Caco-2 (cell line): ENCODE data around the gene AKAP6. TPM values are rescaled to one million over a fixed set of nuclear protein-coding genes. Genes with fewer than 3 reads are reported as not detected.

ENCODE experiments used
- BruUV-seq: library from RNA; stranded (reverse); fragments of 400-500 nt; replicated peaks from 2 replicates; lab custom pipeline; 2021; lab: Mats Ljungman, UMichigan
- CTCF ChIA-PET: fragments of 300-600 bp; sonication (Branson Sonifier 250); formaldehyde crosslinking; loops from one replicate; lab custom pipeline; 2022; ENCODE audit warnings: antibody characterized with exemption; lab: Charles Lee
- POLR2A ChIA-PET: fragments of 300-600 bp; sonication (Branson Sonifier 250); formaldehyde crosslinking; loops from one replicate; lab custom pipeline; 2022; ENCODE audit warnings: antibody characterized with exemption; lab: Charles Lee
- DNase-seq, 2 experiments: peaks; one replicate each; pipeline versions ENCODE4 v3.0.0 to v3.0.0-alpha.2; 2020 to 2022
- H3K27me3 ChIP-seq: replicated peaks from 2 replicates; pipeline ENCODE4 v1.6.0; 2011; ENCODE audit warnings: low read length; ENCODE audit not compliant: control insufficient read depth, insufficient read depth
- H3K36me3 ChIP-seq: 2 replicates; pipeline ENCODE4 v1.5.1; 2011; ENCODE audit warnings: low read length; ENCODE audit not compliant: control insufficient read depth, insufficient read depth
- H3K4me1 ChIP-seq: fragments of 250-450 bp; sonication (Bioruptor Pico); 2 replicates; pipeline ENCODE4 v1.5.1; 2020; ENCODE audit warnings: mild to moderate bottlenecking
- H3K4me3 ChIP-seq: 2 replicates; pipeline ENCODE4 v1.5.1; 2011; ENCODE audit warnings: low read depth, mild to moderate bottlenecking, control low read depth, low read length
- H3K9me3 ChIP-seq: fragments of 250-450 bp; sonication (Bioruptor Pico); 2 replicates; pipeline ENCODE4 v1.5.1; 2020; ENCODE audit warnings: mild to moderate bottlenecking, moderate library complexity
- H3K27ac Mint-ChIP-seq: one replicate; pipeline ENCODE4 v1.8.0; 2022; ENCODE audit warnings: mixed read lengths; ENCODE audit not compliant: unreplicated experiment
- H3K27me3 Mint-ChIP-seq: one replicate; pipeline ENCODE4 v1.8.0; 2022; ENCODE audit warnings: mixed read lengths; ENCODE audit not compliant: insufficient read depth, unreplicated experiment
- H3K36me3 Mint-ChIP-seq: one replicate; pipeline ENCODE4 v1.8.0; 2022; ENCODE audit warnings: mild to moderate bottlenecking, mixed read lengths; ENCODE audit not compliant: insufficient read depth, unreplicated experiment
- H3K4me1 Mint-ChIP-seq: one replicate; pipeline ENCODE4 v1.8.0; 2022; ENCODE audit warnings: low read depth, mixed read lengths; ENCODE audit not compliant: unreplicated experiment
- H3K4me3 Mint-ChIP-seq: one replicate; pipeline ENCODE4 v1.8.0; 2022; ENCODE audit warnings: mild to moderate bottlenecking, moderate library complexity, mixed read lengths; ENCODE audit not compliant: unreplicated experiment
- H3K9me3 Mint-ChIP-seq: one replicate; pipeline ENCODE4 v1.8.0; 2022; ENCODE audit warnings: mixed read lengths; ENCODE audit not compliant: unreplicated experiment
- intact Hi-C: fragments of 100-400 bp; cut with micrococcal nuclease; formaldehyde crosslinking; loops from one replicate; pipeline ENCODE4 v1.10.0; 2022; ENCODE audit not compliant: unreplicated experiment
- total RNA-seq: library from RNA; stranded (reverse); gene quantifications from 2 replicates; pipeline ENCODE4 v1.2.3, GENCODE V29; 2022
- TF ChIP-seq, protein P1 (sequence below), 2 experiments: fragments of 200-600 bp in 1 of 2; IDR thresholded peaks; 1 replicate in 1 of 2; 2 replicates in 1 of 2; pipeline versions ENCODE4 v1.5.1 to v1.8.0; 2011 to 2022; ENCODE audit warnings: antibody characterized with exemption in 1 of 2, control low read depth in 1 of 2, inconsistent platforms in 1 of 2, low read depth in 1 of 2, low read length in 1 of 2, mild to moderate bottlenecking in 1 of 2, moderate library complexity in 1 of 2; ENCODE audit not compliant: insufficient read depth in 1 of 2, severe bottlenecking in 1 of 2, unreplicated experiment in 1 of 2

The AKAP6 gene
- total RNA-seq, 1 experiment from 2014 or later: 3.0 TPM

DNA sequence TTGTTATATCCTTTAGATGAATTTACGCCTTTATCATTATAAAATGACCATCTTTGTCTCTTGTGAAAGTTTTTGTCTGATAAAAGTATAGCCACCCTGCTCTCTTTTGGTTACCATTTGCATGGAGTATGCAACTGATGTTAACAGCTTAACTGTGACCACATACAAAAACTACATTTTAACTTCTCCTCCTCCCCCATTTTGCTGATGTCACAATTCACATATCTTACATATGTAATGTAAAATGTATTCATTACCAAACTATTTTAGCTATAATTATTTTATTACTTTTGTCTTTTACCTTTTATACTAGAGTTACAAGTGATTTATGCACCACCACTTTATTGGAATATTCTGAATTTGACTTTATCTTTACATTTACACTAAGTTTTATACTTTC, 425.1 kb downstream of the AKAP6 start:
- Mint-ChIP-seq H3K36me3 (no peaks in the 10 kb centered on the region), H3K9me3 (peaks cover 11% of the 10 kb centered on the region), H3K4me3 (no peak overlapping the region), H3K4me1 (no peaks in the 10 kb centered on the region), H3K27me3 (no peaks in the 10 kb centered on the region), H3K27ac (no peak overlapping the region)
- H3K4me1 ChIP-seq: no peaks in the 10 kb centered on the region
- POLR2A ChIA-PET: no interaction called here
- H3K4me3 ChIP-seq: no peak overlapping the region
- intact Hi-C loops: no loop called here
- CTCF ChIA-PET: no interaction called here
- H3K9me3 ChIP-seq: peaks cover 10% of the 10 kb centered on the region
- DNase-seq: no peak
- H3K27me3 ChIP-seq: no peaks in the 10 kb centered on the region
- BruUV-seq: no TSS peak
- no peaks in the 10 kb centered on the region for H3K36me3 ChIP-seq
- TF ChIP-seq, protein P1, sequence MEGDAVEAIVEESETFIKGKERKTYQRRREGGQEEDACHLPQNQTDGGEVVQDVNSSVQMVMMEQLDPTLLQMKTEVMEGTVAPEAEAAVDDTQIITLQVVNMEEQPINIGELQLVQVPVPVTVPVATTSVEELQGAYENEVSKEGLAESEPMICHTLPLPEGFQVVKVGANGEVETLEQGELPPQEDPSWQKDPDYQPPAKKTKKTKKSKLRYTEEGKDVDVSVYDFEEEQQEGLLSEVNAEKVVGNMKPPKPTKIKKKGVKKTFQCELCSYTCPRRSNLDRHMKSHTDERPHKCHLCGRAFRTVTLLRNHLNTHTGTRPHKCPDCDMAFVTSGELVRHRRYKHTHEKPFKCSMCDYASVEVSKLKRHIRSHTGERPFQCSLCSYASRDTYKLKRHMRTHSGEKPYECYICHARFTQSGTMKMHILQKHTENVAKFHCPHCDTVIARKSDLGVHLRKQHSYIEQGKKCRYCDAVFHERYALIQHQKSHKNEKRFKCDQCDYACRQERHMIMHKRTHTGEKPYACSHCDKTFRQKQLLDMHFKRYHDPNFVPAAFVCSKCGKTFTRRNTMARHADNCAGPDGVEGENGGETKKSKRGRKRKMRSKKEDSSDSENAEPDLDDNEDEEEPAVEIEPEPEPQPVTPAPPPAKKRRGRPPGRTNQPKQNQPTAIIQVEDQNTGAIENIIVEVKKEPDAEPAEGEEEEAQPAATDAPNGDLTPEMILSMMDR (IDR thresholded peaks at IDR 0.05; ENCODE audit: insufficient read depth in 1 of 2, low read depth in 1 of 2, low read length in 1 of 2, severe bottlenecking in 1 of 2, unreplicated experiment in 1 of 2): no peak

DNA sequence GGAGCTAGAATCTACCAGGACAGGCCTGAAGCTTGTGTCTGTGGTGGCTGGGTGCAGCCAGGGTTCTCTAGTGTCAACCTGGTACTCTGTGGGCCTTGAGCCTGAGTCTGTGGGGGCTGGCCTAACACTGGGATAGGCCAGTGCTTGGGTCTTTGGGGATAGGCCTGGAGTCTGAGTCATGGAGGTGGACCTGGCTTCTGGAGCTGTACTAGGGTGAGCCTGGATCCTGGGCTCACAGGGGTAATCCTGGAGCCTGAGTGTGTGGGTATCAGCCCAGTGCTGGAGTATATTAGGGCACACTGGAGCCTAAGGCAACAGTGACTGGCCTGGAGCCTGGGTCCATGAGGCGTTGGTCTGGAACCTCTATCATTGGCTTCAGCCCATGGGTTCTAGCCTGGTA, 427.1 kb downstream of the AKAP6 start:
- DNase-seq: no peak
- intact Hi-C loops: no loop called here
- Mint-ChIP-seq H3K27me3 (peaks cover 4% of the 10 kb centered on the region), H3K4me1 (no peaks in the 10 kb centered on the region), H3K27ac (no peak overlapping the region), H3K9me3 (peaks cover 11% of the 10 kb centered on the region), H3K36me3 (no peaks in the 10 kb centered on the region), H3K4me3 (no peak overlapping the region)
- H3K36me3 ChIP-seq: no peaks in the 10 kb centered on the region
- no peaks in the 10 kb centered on the region for H3K4me1 ChIP-seq
- no peak overlapping the region for H3K4me3 ChIP-seq
- H3K9me3 ChIP-seq: peaks cover 10% of the 10 kb centered on the region
- ChIA-PET CTCF (no interaction called here), POLR2A (no interaction called here)
- BruUV-seq: no TSS peak
- TF ChIP-seq, protein P1 (IDR thresholded peaks at IDR 0.05; ENCODE audit: insufficient read depth in 1 of 2, low read depth in 1 of 2, low read length in 1 of 2, severe bottlenecking in 1 of 2, unreplicated experiment in 1 of 2): no peak
- H3K27me3 ChIP-seq: no peaks in the 10 kb centered on the region

DNA sequence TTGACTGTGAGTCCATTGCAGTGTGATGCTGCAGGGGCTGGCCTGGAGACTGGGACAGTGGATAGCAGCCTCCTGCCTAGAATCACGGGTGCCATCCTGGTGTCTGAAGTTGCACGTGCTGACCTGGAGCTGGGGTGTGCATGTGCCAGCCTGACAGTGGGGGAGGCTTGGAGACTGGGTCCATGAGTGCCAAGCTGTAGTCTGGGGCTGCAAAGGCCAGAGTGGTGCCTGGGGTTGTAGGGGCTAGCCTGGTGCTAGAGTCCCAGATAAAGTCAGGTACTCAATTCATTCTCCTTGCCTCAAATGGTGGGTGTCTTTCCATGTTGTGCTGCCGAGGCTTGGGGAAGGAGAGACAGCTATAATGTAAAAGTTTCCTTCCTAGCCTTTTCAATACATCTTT, 427.7 kb downstream of the AKAP6 start:
- CTCF ChIA-PET: no interaction called here
- POLR2A ChIA-PET: no interaction called here

More for the DNA sequence above, 427.7 kb downstream of the AKAP6 start:
- no TSS peak for BruUV-seq
- Histone ChIP-seq H3K4me3 (no peak overlapping the region), H3K9me3 (peaks cover 10% of the 10 kb centered on the region), H3K36me3 (no peaks in the 10 kb centered on the region), H3K4me1 (no peaks in the 10 kb centered on the region), H3K27me3 (no peaks in the 10 kb centered on the region)
- DNase-seq: no peak
- TF ChIP-seq, protein P1 (IDR thresholded peaks at IDR 0.05; ENCODE audit: insufficient read depth in 1 of 2, low read depth in 1 of 2, low read length in 1 of 2, severe bottlenecking in 1 of 2, unreplicated experiment in 1 of 2): no peak
- Mint-ChIP-seq H3K4me1 (no peaks in the 10 kb centered on the region), H3K4me3 (no peak overlapping the region), H3K9me3 (peaks cover 11% of the 10 kb centered on the region), H3K36me3 (no peaks in the 10 kb centered on the region), H3K27me3 (peaks cover 5% of the 10 kb centered on the region), H3K27ac (no peak overlapping the region)
- intact Hi-C loops: no loop called here
